GM21390 (cell line): ENCODE data around the gene IL22RA1.

Source experiments
- ATAC-seq: cut with Tn5 transposase; IDR thresholded peaks from one replicate; pipeline ENCODE4 v1.9.1; 2021; ENCODE audit not compliant: unreplicated experiment

The IL22RA1 gene

GRCh38 chr1:24167008-24167407, 24.1 kb upstream of the IL22RA1 start:
- no peak for ATAC-seq

- ATAC-seq: no peak
These were observed 22.6 kb upstream of the IL22RA1 start for GRCh38 chr1:24165500-24165899.

DNA sequence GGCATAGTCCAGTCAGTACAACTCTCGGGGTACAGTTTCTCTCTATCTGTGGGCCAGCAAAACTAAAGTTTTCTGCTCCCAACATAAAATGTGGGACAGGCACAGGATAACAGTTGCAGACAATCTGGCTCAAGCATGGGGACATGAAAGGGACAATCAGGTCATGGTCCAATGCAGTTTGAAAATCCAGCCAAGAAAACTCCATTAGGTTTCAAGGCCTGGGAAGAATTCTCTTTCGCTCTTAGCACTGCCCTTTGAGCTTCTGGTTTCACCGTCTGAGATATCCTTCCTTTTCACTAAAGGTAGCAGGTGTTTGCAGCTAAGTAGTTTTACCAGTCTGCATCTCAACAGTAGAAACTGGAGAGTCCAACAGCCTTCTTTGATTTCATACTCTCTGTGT, 21.1 kb upstream of the IL22RA1 start:
- ATAC-seq: no peak

DNA sequence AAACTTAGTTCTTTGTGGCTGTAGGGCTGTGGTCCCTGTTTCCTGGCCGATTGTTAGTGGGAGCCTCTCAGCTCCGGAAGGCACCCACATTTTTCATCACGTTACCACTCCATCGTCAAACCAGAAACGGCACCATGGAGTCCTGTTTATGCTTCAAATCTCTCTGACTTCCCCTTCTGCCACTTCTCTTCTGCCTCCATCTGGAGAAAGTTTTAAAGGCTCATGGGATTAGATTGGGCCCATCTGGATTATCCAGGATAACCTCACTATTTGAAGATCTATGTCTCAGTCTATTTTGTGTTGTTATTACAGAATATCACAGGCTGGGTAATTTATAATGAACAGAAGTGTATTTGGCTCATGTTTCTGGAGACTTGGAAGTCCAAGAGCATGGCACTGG, 19.3 kb upstream of the IL22RA1 start:
- ATAC-seq: no peak

- no peak for ATAC-seq
These were observed 18.3 kb upstream of the IL22RA1 start for GRCh38 chr1:24161270-24161669.

GRCh38 chr1:24159366-24159765, 16.4 kb upstream of the IL22RA1 start:
- no peak for ATAC-seq

DNA sequence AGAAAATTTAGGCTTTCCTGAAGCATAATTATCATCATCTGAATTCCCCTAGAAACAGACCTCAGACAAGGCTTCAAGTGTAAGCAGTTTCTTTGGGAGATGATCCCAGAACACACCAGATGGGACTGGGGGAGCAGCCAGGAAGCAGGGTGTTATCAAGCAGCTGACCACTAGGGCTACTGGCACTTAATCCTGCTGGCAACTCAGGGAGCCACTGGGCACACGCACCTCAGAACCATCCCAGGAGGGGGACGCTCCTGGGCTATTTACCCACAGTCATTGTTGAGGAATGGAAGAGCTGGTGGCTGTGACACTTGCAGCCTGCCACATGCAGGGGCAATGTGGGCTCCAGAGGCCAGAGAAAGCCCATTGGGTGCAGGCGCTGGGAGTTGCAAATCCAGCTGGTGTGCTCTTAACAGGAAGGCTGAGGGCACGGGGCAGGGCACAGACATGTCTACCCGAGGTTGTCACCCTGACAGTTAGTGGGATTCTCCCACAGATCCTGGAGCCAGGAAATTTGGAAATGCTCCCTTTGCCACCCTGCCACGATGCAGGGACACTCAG, 15.1 kb upstream of the IL22RA1 start:
- ATAC-seq: no peak

- no peak for ATAC-seq
These were observed 13.8 kb upstream of the IL22RA1 start for GRCh38 chr1:24156542-24157260.

DNA sequence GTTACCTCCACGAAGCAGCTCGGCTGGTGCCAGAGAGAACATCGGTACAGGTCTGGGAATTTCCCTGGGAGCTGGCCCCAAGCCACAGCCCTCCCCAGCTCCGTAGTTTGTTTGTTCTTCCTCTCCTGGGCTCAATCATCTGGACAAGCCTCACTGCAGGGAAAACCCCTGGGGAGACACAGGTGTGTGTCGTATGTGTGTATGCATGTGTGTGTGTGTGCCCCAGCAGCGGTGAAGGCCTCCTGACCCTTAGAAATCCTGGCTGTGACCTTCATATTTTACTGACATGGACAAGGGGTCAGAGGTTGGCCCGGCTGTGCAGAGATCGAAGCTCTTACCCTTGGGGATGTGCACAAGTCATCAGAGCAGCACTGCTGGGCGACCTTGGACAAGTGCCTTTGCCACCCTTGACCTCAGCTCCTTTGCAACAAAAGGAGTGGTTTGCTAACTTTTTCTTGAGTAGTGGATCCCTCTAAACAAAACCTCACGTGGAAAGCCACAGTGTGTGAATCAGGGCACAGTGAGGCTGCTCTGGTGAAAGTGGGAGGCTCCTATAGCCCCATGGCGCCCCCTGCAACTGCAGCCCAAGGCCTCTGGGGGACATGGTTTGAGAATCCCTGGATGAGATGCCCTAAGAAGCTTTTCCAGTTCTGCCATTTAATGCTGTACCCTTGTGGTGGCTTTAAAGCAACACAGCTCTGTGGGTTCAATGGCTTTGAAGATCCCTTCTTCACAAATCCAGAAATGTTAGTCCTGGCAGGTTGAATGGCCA, 12.3 kb upstream of the IL22RA1 start:
- no peak for ATAC-seq

GRCh38 chr1:24154215-24154614, 11.3 kb upstream of the IL22RA1 start:
- ATAC-seq: no peak

DNA sequence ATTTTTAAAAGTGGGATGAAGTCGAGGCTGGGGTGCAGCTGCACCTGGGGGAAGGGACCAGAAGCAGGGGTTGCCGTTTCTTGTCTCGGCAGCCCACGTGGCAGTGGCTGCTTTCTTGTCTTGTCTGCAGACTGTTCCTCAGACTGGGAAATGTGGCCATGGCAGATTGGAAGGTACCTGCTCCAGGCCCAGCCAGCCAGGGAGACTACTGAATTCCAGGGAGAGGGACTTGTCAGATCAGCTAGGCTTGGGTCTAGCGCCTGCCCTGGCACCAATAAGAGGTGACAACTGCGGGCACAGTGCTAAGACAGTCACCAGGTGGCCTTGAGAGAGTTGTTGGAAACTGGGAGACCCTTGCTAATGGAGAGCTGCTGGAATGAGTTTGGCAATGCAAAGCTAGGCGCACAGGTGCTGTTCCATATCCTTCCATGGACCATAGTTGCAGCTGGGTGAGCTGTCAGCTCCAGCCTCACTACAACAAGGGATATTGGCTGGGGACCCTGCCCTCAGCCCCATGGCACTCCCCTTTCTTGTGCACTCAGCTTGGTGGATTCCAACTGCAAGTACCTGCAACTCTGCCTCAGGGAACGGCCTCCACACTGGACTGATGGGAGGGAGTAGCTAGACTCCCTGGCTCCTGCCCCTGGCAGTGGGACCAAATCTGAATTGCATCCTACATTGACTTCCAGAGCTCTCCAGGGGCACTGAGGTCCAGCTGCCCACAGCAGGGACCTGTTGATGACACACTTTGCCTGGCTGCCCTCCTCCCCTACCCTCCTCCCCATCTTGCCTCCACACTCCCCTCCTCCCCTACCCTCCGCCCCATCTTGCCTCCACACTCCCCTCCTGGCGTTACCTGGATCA, 9.9 kb upstream of the IL22RA1 start:
- ATAC-seq: no peak

GRCh38 chr1:24151175-24151533, 8.2 kb upstream of the IL22RA1 start:
- ATAC-seq: no peak

DNA sequence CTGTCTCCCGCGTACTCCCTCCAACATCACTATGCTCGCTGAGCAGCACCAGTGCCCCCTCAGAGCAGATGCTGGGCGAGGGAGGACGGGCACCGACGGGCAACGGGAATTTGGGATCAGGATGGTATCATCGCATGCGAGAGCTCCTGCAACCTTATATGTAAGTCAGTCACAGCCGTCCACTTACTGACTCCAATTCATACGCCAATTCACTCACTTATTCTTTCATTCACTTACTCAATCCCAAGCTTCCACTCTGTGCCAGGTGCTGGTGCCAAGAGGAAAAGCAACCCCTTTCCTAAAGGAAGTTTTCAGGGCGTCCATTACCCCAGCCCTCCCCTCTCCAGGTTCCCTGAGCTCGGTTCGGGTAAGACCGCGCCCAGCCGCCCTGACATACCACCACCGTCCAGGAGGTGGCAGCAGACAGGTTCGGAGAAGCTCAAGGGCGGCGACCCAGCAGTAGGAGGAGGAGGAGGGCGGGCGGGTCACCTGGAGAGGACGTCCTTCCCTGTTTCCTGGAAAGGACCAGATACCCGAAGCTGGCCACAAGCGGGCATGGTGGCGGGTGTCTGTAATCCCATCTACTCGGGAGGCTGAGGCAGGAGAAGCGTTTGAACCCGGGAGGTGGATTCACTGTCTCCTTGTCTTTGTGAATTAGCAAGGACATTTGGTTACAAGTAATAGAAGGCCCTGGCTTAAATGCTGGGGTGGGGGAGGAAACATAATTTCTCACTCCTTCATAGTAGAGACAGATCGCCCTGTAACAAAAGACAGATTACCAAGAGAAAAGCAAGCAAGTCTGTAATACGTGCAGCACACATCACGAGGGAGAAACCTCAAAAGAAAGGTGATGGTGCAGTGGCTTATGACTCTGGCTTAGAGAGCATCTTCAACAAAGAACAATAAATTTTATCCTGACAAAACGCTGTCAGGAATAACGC, 7.6 kb upstream of the IL22RA1 start:
- ATAC-seq: no peak

- no peak for ATAC-seq
These were observed 6.9 kb upstream of the IL22RA1 start for GRCh38 chr1:24149866-24150233.

- ATAC-seq: no peak
These were observed 4.9 kb upstream of the IL22RA1 start for GRCh38 chr1:24147816-24148215.

- ATAC-seq: no peak
These were observed 4.3 kb upstream of the IL22RA1 start for GRCh38 chr1:24147194-24147593.

- no peak for ATAC-seq
These were observed 1.5 kb downstream of the IL22RA1 start for GRCh38 chr1:24141311-24141997.

GRCh38 chr1:24140741-24141181, 2.2 kb downstream of the IL22RA1 start:
- no peak for ATAC-seq

GRCh38 chr1:24139841-24140425, 3.0 kb downstream of the IL22RA1 start:
- no peak for ATAC-seq

GRCh38 chr1:24139222-24139489, 3.8 kb downstream of the IL22RA1 start:
- no peak for ATAC-seq
